ENCODE measurements around the gene CPN2.

GRCh38 chr3:194306109-194306686 is 44.9 kb downstream of the CPN2 start:
- TF ChIP-seq CTCF (IDR thresholded peaks at IDR 0.05; ENCODE audit: low read depth, low read length): no peak
- TF ChIP-seq EZH2phosphoT487 (IDR thresholded peaks at IDR 0.05; ENCODE audit: low read depth): no peak
